Adipocyte (in vitro differentiated cells): ENCODE results near the gene CCL21.

Experiments used
- DNase-seq: peaks from one replicate; pipeline ENCODE4 v3.0.0-alpha.2; 2015; ENCODE audit warnings: low read depth
- H3K27me3 ChIP-seq: replicated peaks from 2 replicates; pipeline ENCODE4 v1.7.0; 2013; ENCODE audit warnings: mild to moderate bottlenecking, low read length, moderate library complexity; ENCODE audit not compliant: control insufficient read depth, insufficient read depth
- H3K36me3 ChIP-seq: 2 replicates; pipeline ENCODE4 v1.7.0; 2013; ENCODE audit warnings: low read length, mild to moderate bottlenecking, moderate library complexity; ENCODE audit not compliant: control insufficient read depth, insufficient read depth, severe bottlenecking
- H3K4me1 ChIP-seq: 2 replicates; pipeline ENCODE4 v1.7.0; 2013; ENCODE audit warnings: mild to moderate bottlenecking, low read length, moderate library complexity; ENCODE audit not compliant: control insufficient read depth, insufficient read depth
- H3K4me3 ChIP-seq: 2 replicates; pipeline ENCODE4 v1.7.0; 2013; ENCODE audit warnings: mild to moderate bottlenecking, low read length, moderate library complexity
- H3K9ac ChIP-seq: 2 replicates; pipeline ENCODE4 v1.7.0; 2013; ENCODE audit warnings: mild to moderate bottlenecking, low read length, moderate library complexity
- H3K9me3 ChIP-seq: 2 replicates; pipeline ENCODE4 v1.7.0; 2013; ENCODE audit warnings: mild to moderate bottlenecking, low read length, moderate library complexity; ENCODE audit not compliant: control insufficient read depth

The CCL21 gene

GRCh38 chr9:34701769-34702736, 7.9 kb downstream of the CCL21 start:
- Histone ChIP-seq H3K4me1 (peaks cover 9% of the 10 kb centered on the region), H3K9ac (peak overlapping the region; percentile 84), H3K27me3 (no peaks in the 10 kb centered on the region), H3K9me3 (no peaks in the 10 kb centered on the region), H3K36me3 (no peaks in the 10 kb centered on the region), H3K4me3 (peak overlapping the region; percentile 87)
- DNase-seq, result peak; percentile 94

GRCh38 chr9:34701023-34701768, 8.7 kb downstream of the CCL21 start:
- DNase-seq, result peak; percentile 90
- Histone ChIP-seq H3K36me3 (no peaks in the 10 kb centered on the region), H3K9ac (peak overlapping the region; percentile 84), H3K4me1 (peaks cover 9% of the 10 kb centered on the region), H3K9me3 (no peaks in the 10 kb centered on the region), H3K27me3 (no peaks in the 10 kb centered on the region), H3K4me3 (peak overlapping the region; percentile 87)

GRCh38 chr9:34694811-34695210, 15.1 kb downstream of the CCL21 start:
- no peak for DNase-seq

GRCh38 chr9:34693560-34693959, 16.4 kb downstream of the CCL21 start:
- no peaks in the 10 kb centered on the region for H3K36me3 ChIP-seq
- H3K4me3 ChIP-seq, result no peak overlapping the region
- H3K4me1 ChIP-seq, result no peaks in the 10 kb centered on the region
- H3K27me3 ChIP-seq, result no peaks in the 10 kb centered on the region
- no peaks in the 10 kb centered on the region for H3K9me3 ChIP-seq
- no peak overlapping the region for H3K9ac ChIP-seq
- no peak for DNase-seq

More at GRCh38 chr9:34694811-34695210, 15.1 kb downstream of the CCL21 start:
- Histone ChIP-seq H3K9me3 (no peaks in the 10 kb centered on the region), H3K4me1 (no peaks in the 10 kb centered on the region), H3K27me3 (no peaks in the 10 kb centered on the region), H3K4me3 (no peak overlapping the region), H3K9ac (no peak overlapping the region), H3K36me3 (no peaks in the 10 kb centered on the region)

GRCh38 chr9:34691936-34692315, 18.0 kb downstream of the CCL21 start:
- Histone ChIP-seq H3K4me1 (peaks cover 14% of the 10 kb centered on the region), H3K27me3 (no peaks in the 10 kb centered on the region), H3K36me3 (no peaks in the 10 kb centered on the region), H3K9ac (no peak overlapping the region), H3K9me3 (no peaks in the 10 kb centered on the region), H3K4me3 (no peak overlapping the region)
- DNase-seq, result no peak

- Histone ChIP-seq H3K9me3 (no peaks in the 10 kb centered on the region), H3K9ac (no peak within 1 kb of the TSS), H3K36me3 (no peaks in the 10 kb centered on the region), H3K4me1 (peaks cover 21% of the 10 kb centered on the region), H3K27me3 (no peaks in the 10 kb centered on the region), H3K4me3 (no peak within 1 kb of the TSS)
- no peak for DNase-seq
Observed at GRCh38 chr9:34690983-34691935, 18.7 kb downstream of the CCL21 start, which contains the start of gene CCL19. CCL19 (minus strand) TSS chr9:34691276; CDS start chr9:34691139, 137 bp downstream.

- no peaks in the 10 kb centered on the region for H3K27me3 ChIP-seq
- no peaks in the 10 kb centered on the region for H3K9me3 ChIP-seq
- no peak for DNase-seq
- no peaks in the 10 kb centered on the region for H3K36me3 ChIP-seq
- no peak overlapping the region for H3K4me3 ChIP-seq
- H3K9ac ChIP-seq, result no peak overlapping the region
- H3K4me1 ChIP-seq, result peaks cover 37% of the 10 kb centered on the region
Observed at GRCh38 chr9:34689512-34689911, 20.4 kb downstream of the CCL21 start.

GRCh38 chr9:34689116-34689470, 20.8 kb downstream of the CCL21 start:
- peaks cover 37% of the 10 kb centered on the region for H3K4me1 ChIP-seq
- H3K27me3 ChIP-seq, result no peaks in the 10 kb centered on the region
- no peaks in the 10 kb centered on the region for H3K9me3 ChIP-seq
- H3K4me3 ChIP-seq, result no peak overlapping the region
- no peak overlapping the region for H3K9ac ChIP-seq
- no peak for DNase-seq
- H3K36me3 ChIP-seq, result no peaks in the 10 kb centered on the region

- Histone ChIP-seq H3K4me1 (peaks cover 37% of the 10 kb centered on the region), H3K27me3 (no peaks in the 10 kb centered on the region), H3K4me3 (no peak overlapping the region), H3K36me3 (no peaks in the 10 kb centered on the region), H3K9ac (no peak overlapping the region), H3K9me3 (no peaks in the 10 kb centered on the region)
- no peak for DNase-seq
Observed at GRCh38 chr9:34688329-34689115, 21.4 kb downstream of the CCL21 start.

- no peak for DNase-seq
- Histone ChIP-seq H3K9me3 (no peaks in the 10 kb centered on the region), H3K27me3 (no peaks in the 10 kb centered on the region), H3K9ac (peak overlapping the region; percentile 14), H3K4me1 (peaks cover 37% of the 10 kb centered on the region), H3K4me3 (peak overlapping the region; percentile 6), H3K36me3 (no peaks in the 10 kb centered on the region)
Observed at GRCh38 chr9:34687276-34688030, 22.5 kb downstream of the CCL21 start.
